Panc1 (cell line): ENCODE data around the gene ADAT2.

Source experiments
- POLR2AphosphoS5 ChIP-seq: IDR thresholded peaks from 2 replicates; pipeline ENCODE4 v1.6.1; 2012; ENCODE audit warnings: mild to moderate bottlenecking, low read depth, low read length, moderate library complexity
- TCF7L2 ChIP-seq: IDR thresholded peaks from 2 replicates; pipeline ENCODE4 v1.6.1; 2011; ENCODE audit warnings: mild to moderate bottlenecking, low read depth, low read length, inconsistent platforms
- TF ChIP-seq, protein P1 (sequence below): fragments of 450-650 bp; IDR thresholded peaks from 2 replicates; pipeline ENCODE4 v1.5.1; 2017; ENCODE audit warnings: mild to moderate bottlenecking

DNA sequence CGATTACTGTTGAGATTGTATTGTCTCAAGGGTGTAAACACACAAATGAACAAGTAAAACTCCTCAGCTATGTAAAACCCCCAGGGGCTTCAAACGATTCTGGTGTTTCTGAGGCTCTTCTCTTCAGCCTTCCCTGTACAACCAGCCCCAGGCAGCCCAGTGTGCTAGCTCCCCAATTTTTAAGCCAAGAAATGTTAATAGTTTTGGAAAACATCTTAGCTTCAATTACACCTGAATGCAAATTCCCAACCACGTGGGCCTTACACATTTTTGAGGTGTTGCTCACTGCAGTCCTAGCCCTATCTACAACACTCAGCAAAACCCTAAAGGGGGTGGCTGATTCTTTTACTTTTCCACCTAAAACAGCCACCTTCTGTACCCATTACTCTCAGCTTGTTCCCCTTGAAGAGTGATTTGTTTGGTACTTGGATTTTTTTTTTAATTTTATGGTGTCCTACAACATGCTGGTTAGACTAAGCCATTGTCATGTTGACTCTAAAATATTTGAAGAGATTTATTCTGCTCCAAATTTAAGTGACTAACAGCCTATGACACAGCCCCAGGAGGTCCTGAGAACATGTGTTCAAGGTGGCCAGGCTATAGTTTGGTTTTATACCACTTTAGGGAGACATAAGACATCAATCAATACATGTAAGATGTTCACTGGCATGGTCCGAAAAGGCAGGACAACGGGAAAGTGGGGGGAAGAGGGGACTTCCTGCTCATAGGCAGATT, 48.7 kb downstream of the ADAT2 start:
- TF ChIP-seq, protein P1, sequence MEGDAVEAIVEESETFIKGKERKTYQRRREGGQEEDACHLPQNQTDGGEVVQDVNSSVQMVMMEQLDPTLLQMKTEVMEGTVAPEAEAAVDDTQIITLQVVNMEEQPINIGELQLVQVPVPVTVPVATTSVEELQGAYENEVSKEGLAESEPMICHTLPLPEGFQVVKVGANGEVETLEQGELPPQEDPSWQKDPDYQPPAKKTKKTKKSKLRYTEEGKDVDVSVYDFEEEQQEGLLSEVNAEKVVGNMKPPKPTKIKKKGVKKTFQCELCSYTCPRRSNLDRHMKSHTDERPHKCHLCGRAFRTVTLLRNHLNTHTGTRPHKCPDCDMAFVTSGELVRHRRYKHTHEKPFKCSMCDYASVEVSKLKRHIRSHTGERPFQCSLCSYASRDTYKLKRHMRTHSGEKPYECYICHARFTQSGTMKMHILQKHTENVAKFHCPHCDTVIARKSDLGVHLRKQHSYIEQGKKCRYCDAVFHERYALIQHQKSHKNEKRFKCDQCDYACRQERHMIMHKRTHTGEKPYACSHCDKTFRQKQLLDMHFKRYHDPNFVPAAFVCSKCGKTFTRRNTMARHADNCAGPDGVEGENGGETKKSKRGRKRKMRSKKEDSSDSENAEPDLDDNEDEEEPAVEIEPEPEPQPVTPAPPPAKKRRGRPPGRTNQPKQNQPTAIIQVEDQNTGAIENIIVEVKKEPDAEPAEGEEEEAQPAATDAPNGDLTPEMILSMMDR, result no peak
- TF ChIP-seq TCF7L2, result no peak
- TF ChIP-seq POLR2AphosphoS5, result no peak
